HCT116 (cell line): ENCODE measurements around the gene CD2. TPM values are rescaled to one million over a fixed set of nuclear protein-coding genes. Genes with fewer than 3 reads are reported as not detected.

Source experiments
- ATAC-seq: fragments of 200-7000 bp; cut with Tn5 transposase; 2 replicates; pipeline ENCODE4 v1.9.1; 2020; ENCODE audit warnings: mild to moderate bottlenecking, moderate library complexity
- BruUV-seq: library from RNA; stranded (reverse); fragments of 400-500 nt; replicated peaks from 2 replicates; lab custom pipeline; 2021; lab: Mats Ljungman, UMichigan
- CTCF ChIA-PET: fragments of 300-600 bp; sonication (Branson Sonifier 250); formaldehyde crosslinking; loops from one replicate; lab custom pipeline; 2021; ENCODE audit warnings: antibody characterized with exemption; lab: Charles Lee
- POLR2A ChIA-PET: fragments of 300-600, 350-600 bp; sonication (Branson Sonifier 250); formaldehyde crosslinking; loops from one replicate; lab custom pipeline; 2021; ENCODE audit warnings: antibody characterized with exemption; lab: Charles Lee
- RAD21 ChIA-PET, 2 experiments: fragments of 300-600 bp; sonication (Branson Sonifier 250); formaldehyde crosslinking; loops; one replicate each; lab custom pipeline; 2023; ENCODE audit warnings: low total read pairs in 2 of 2; ENCODE audit not compliant: uncharacterized antibody in 2 of 2, unreplicated experiment in 2 of 2, low non-redundant PET in 1 of 2; lab: Charles Lee
- DNase-seq: peaks from one replicate; pipeline ENCODE4 v3.0.0-alpha.2; 2010; ENCODE audit warnings: low read depth, low spot score
- H2AFZ ChIP-seq: fragments of 200-600 bp; shearing (Covaris generic), sonication (generic); 2 replicates; pipeline ENCODE4 v1.6.1; 2017; ENCODE audit warnings: low read depth, mixed run types, mixed read lengths, antibody characterized with exemption, low read length; ENCODE audit not compliant: poor library complexity, severe bottlenecking
- H3K27ac ChIP-seq: 2 replicates; pipeline ENCODE4 v1.5.1; 2012; ENCODE audit warnings: low read depth, low read length
- H3K27me3 ChIP-seq: fragments of 200-600 bp; sonication (generic); 2 replicates; pipeline ENCODE4 v1.6.1; 2016; ENCODE audit warnings: mixed run types, low read length, mixed read lengths; ENCODE audit not compliant: insufficient read depth
- H3K36me3 ChIP-seq, 2 experiments: fragments of 200-500 bp in 1 of 2; fragments of 200-600 bp in 1 of 2; sonication (Bioruptor generic) in 1 of 2; sonication (generic) in 1 of 2; 2 replicates each; pipeline versions ENCODE4 v1.5.1 to v1.6.1; 2014 to 2016; ENCODE audit warnings: low read length in 2 of 2, inconsistent platforms in 1 of 2, mixed read lengths in 1 of 2, mixed run types in 1 of 2; ENCODE audit not compliant: insufficient read depth in 2 of 2, control insufficient read depth in 1 of 2
- H3K4me1 ChIP-seq, 2 experiments: fragments of 200-600 bp in 1 of 2; sonication (generic) in 1 of 2; 2 replicates each; pipeline versions ENCODE4 v1.5.1 to v1.6.1; 2012 to 2017; ENCODE audit warnings: low read length in 2 of 2, inconsistent platforms in 1 of 2, mild to moderate bottlenecking in 1 of 2, mixed read lengths in 1 of 2, mixed run types in 1 of 2, moderate library complexity in 1 of 2; ENCODE audit not compliant: insufficient read depth in 2 of 2, control insufficient read depth in 1 of 2
- H3K4me2 ChIP-seq: fragments of 200-600 bp; sonication (generic); 2 replicates; pipeline ENCODE4 v1.6.1; 2017; ENCODE audit warnings: mixed run types, low read length, mixed read lengths
- H3K4me3 ChIP-seq, 2 experiments: fragments of 200-600 bp in 1 of 2; sonication (generic) in 1 of 2; replicated peaks in 1 of 2; 2 replicates each; pipeline ENCODE4 v1.5.1; 2011 to 2016; ENCODE audit warnings: low read length in 2 of 2, control low read depth in 1 of 2, low read depth in 1 of 2, mild to moderate bottlenecking in 1 of 2, mixed read lengths in 1 of 2, mixed run types in 1 of 2
- H3K79me2 ChIP-seq: fragments of 200-600 bp; sonication (generic); 2 replicates; pipeline ENCODE4 v1.6.1; 2017; ENCODE audit warnings: mild to moderate bottlenecking, mixed run types, low read length, moderate library complexity, mixed read lengths; ENCODE audit not compliant: insufficient read depth
- H3K9ac ChIP-seq: fragments of 200-600 bp; sonication (generic); 2 replicates; pipeline ENCODE4 v1.6.1; 2016; ENCODE audit warnings: low read length, mixed read lengths
- H3K9me2 ChIP-seq: fragments of 200-600 bp; sonication (generic), shearing (Covaris generic); 2 replicates; pipeline ENCODE4 v1.6.1; 2017; ENCODE audit warnings: mixed run types, mild to moderate bottlenecking, moderate library complexity; ENCODE audit not compliant: insufficient read depth
- H3K9me3 ChIP-seq, 2 experiments: fragments of 200-500 bp in 1 of 2; fragments of 200-600 bp in 1 of 2; sonication (Bioruptor generic) in 1 of 2; sonication (generic) in 1 of 2; 2 replicates each; pipeline ENCODE4 v1.6.1; 2014 to 2017; ENCODE audit warnings: low read length in 2 of 2, mixed read lengths in 2 of 2, inconsistent platforms in 1 of 2, low read depth in 1 of 2, mild to moderate bottlenecking in 1 of 2, mixed run types in 1 of 2, moderate library complexity in 1 of 2; ENCODE audit not compliant: control insufficient read depth in 1 of 2, insufficient read depth in 1 of 2
- H4K20me1 ChIP-seq: fragments of 200-600 bp; sonication (generic), shearing (Covaris generic); 2 replicates; pipeline ENCODE4 v1.6.1; 2017; ENCODE audit warnings: mixed run types, mild to moderate bottlenecking, moderate library complexity; ENCODE audit not compliant: insufficient read depth
- CBX3 ChIP-seq: IDR thresholded peaks from 2 replicates; pipeline ENCODE4 v1.6.1; 2012; ENCODE audit warnings: low read depth
- CEBPB ChIP-seq: IDR thresholded peaks from 2 replicates; pipeline ENCODE4 v1.6.1; 2012; ENCODE audit warnings: low read depth
- EGR1 ChIP-seq: IDR thresholded peaks from 2 replicates; pipeline ENCODE4 v1.6.1; 2012; ENCODE audit warnings: low read depth
- EZH2phosphoT487 ChIP-seq: fragments of 200-600 bp; IDR thresholded peaks from 2 replicates; pipeline ENCODE4 v1.6.1; 2018; ENCODE audit warnings: antibody characterized with exemption, borderline replicate concordance
- FOSL1 ChIP-seq: IDR thresholded peaks from 2 replicates; pipeline ENCODE4 v1.6.1; 2012; ENCODE audit warnings: low read depth
- JUND ChIP-seq: IDR thresholded peaks from 2 replicates; pipeline ENCODE4 v1.6.1; 2012
- RAD21 ChIP-seq: IDR thresholded peaks from 2 replicates; pipeline ENCODE4 v1.6.1; 2012; ENCODE audit warnings: low read depth, mild to moderate bottlenecking
- SIN3A ChIP-seq: IDR thresholded peaks from 2 replicates; pipeline ENCODE4 v1.6.1; 2012; ENCODE audit warnings: low read depth
- SRF ChIP-seq: IDR thresholded peaks from 2 replicates; pipeline ENCODE4 v1.6.1; 2012; ENCODE audit warnings: low read depth
- TCF7L2 ChIP-seq: IDR thresholded peaks from 2 replicates; pipeline ENCODE4 v1.7.0; 2011; ENCODE audit warnings: borderline replicate concordance, inconsistent platforms; ENCODE audit not compliant: insufficient read depth, insufficient read length; ENCODE audit errors: extremely low read depth
- YY1 ChIP-seq: IDR thresholded peaks from 2 replicates; pipeline ENCODE4 v1.6.1; 2011; ENCODE audit warnings: low read length, low read depth, moderate library complexity, mild to moderate bottlenecking; ENCODE audit not compliant: insufficient replicate concordance; ENCODE audit errors: extremely low read depth
- ZFX ChIP-seq: fragments of 450-650 bp; IDR thresholded peaks from 2 replicates; pipeline ENCODE4 v1.6.1; 2017
- intact Hi-C: fragments of 100-400 bp; cut with micrococcal nuclease; formaldehyde crosslinking; loops from 2 replicates; pipeline ENCODE4 v1.10.0; 2022
- total RNA-seq: library from RNA; stranded (reverse); gene quantifications from one replicate; pipeline ENCODE4 v1.2.1, GENCODE V29; 2021; ENCODE audit not compliant: unreplicated experiment
- TF ChIP-seq, protein P1 (sequence below), 3 experiments: fragments of 200-600 bp in 1 of 3; sonication (generic) in 1 of 3; IDR thresholded peaks in 2 of 3; conservative IDR thresholded peaks in 1 of 3; 2 replicates each; pipeline ENCODE4 v1.5.1; 2012 to 2017; ENCODE audit warnings: low read depth in 2 of 3, low read length in 2 of 3, antibody characterized with exemption in 1 of 3, borderline replicate concordance in 1 of 3, control low read depth in 1 of 3, mild to moderate bottlenecking in 1 of 3, mixed read lengths in 1 of 3, mixed run types in 1 of 3, moderate library complexity in 1 of 3; ENCODE audit not compliant: insufficient read depth in 1 of 3
- TF ChIP-seq, protein P2 (sequence below): IDR thresholded peaks from 2 replicates; pipeline ENCODE4 v1.6.1; 2012
- TF ChIP-seq, protein P3 (sequence below): IDR thresholded peaks from 2 replicates; pipeline ENCODE4 v1.6.1; 2012; ENCODE audit warnings: low read depth
- TF ChIP-seq, protein P4 (sequence below): IDR thresholded peaks from 2 replicates; pipeline ENCODE4 v1.6.1; 2012

Gene CD2
- total RNA-seq, 1 experiment from 2014 or later, result 0.57 TPM

DNA sequence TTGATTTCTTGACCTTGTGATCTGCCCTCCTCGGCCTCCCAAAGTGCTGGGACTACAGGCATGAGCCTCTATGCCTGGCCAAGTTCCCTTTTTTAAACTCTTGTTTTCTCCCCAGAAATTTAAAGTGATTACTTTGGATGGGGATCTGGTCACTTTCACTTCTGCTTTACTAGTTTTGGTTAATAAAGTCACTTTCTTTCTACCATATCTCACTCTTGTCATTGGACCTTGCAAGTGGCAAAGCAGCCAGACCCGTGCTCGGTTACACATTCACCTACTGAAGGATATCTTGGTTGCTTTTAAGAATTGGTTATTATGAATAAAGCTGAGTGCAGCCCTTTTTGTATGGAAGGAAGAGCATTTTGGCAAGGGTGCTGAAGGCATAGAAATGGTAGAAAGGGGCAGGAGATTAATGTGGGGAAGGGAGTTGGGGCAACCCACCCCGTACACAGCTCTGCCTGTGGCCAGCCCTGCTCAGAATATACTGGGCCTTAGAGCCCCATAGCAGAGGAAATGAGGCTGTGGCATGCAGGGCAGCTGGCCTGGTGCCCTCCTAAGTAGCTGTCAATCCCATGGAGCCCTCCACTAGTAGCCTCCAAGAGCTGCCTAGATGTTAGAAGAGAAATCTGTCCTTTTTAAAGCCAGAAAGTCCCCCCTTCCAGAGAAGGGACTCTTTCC lies 40.7 kb downstream of the CD2 start:
- no peak overlapping the region for H2AFZ ChIP-seq
- no peaks in the 10 kb centered on the region for H4K20me1 ChIP-seq
- intact Hi-C loops, result no loop called here
- H3K4me1 ChIP-seq, result no peaks in the 10 kb centered on the region
- H3K9ac ChIP-seq, result no peak overlapping the region
- H3K36me3 ChIP-seq, result no peaks in the 10 kb centered on the region
- H3K9me2 ChIP-seq, result no peaks in the 10 kb centered on the region
- no peaks in the 10 kb centered on the region for H3K9me3 ChIP-seq
- no peak overlapping the region for H3K4me2 ChIP-seq
- H3K4me3 ChIP-seq, result no peak overlapping the region
- DNase-seq (no peak), ATAC-seq (no peak)
- RAD21 ChIA-PET, result no interaction called here
- no peak overlapping the region for H3K27ac ChIP-seq
- no peaks in the 10 kb centered on the region for H3K27me3 ChIP-seq
- TF ChIP-seq CEBPB (no peak), SIN3A (no peak), EGR1 (no peak), FOSL1 (no peak)
- TF ChIP-seq, protein P1, sequence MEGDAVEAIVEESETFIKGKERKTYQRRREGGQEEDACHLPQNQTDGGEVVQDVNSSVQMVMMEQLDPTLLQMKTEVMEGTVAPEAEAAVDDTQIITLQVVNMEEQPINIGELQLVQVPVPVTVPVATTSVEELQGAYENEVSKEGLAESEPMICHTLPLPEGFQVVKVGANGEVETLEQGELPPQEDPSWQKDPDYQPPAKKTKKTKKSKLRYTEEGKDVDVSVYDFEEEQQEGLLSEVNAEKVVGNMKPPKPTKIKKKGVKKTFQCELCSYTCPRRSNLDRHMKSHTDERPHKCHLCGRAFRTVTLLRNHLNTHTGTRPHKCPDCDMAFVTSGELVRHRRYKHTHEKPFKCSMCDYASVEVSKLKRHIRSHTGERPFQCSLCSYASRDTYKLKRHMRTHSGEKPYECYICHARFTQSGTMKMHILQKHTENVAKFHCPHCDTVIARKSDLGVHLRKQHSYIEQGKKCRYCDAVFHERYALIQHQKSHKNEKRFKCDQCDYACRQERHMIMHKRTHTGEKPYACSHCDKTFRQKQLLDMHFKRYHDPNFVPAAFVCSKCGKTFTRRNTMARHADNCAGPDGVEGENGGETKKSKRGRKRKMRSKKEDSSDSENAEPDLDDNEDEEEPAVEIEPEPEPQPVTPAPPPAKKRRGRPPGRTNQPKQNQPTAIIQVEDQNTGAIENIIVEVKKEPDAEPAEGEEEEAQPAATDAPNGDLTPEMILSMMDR (IDR thresholded peaks at IDR 0.05 in 2 of 3, conservative IDR thresholded peaks at IDR 0.05 in 1 of 3; ENCODE audit: borderline replicate concordance in 1 of 3, insufficient read depth in 1 of 3, low read depth in 2 of 3, low read length in 2 of 3), result no peak
- H3K79me2 ChIP-seq, result no peaks in the 10 kb centered on the region
- CTCF ChIA-PET, result no interaction called here
- POLR2A ChIA-PET, result no interaction called here
- BruUV-seq, result no TSS peak

DNA sequence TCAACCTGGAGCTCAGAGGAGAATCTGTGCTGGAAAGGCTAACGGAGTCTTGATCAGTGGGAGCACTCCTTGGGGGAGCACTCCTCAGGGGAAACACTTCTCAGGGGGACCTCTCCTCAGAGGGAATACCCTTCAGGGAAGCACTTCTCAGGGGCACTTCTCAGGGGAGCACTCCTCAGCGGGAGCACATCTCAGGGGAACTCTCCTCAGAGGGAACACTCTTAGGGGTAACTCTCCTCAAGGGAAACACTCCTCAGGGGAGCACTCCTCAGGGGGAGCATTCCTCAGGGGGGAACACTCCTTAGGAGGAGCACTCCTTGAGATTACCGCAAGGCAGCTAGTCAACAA lies 41.2 kb downstream of the CD2 start:
- no peak for DNase-seq
- H3K4me1 ChIP-seq, result no peaks in the 10 kb centered on the region
- no peak for TF ChIP-seq ZFX
- TF ChIP-seq, protein P2, sequence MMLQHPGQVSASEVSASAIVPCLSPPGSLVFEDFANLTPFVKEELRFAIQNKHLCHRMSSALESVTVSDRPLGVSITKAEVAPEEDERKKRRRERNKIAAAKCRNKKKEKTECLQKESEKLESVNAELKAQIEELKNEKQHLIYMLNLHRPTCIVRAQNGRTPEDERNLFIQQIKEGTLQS, result no peak
- no peak for TF ChIP-seq SIN3A
- TF ChIP-seq, protein P3, sequence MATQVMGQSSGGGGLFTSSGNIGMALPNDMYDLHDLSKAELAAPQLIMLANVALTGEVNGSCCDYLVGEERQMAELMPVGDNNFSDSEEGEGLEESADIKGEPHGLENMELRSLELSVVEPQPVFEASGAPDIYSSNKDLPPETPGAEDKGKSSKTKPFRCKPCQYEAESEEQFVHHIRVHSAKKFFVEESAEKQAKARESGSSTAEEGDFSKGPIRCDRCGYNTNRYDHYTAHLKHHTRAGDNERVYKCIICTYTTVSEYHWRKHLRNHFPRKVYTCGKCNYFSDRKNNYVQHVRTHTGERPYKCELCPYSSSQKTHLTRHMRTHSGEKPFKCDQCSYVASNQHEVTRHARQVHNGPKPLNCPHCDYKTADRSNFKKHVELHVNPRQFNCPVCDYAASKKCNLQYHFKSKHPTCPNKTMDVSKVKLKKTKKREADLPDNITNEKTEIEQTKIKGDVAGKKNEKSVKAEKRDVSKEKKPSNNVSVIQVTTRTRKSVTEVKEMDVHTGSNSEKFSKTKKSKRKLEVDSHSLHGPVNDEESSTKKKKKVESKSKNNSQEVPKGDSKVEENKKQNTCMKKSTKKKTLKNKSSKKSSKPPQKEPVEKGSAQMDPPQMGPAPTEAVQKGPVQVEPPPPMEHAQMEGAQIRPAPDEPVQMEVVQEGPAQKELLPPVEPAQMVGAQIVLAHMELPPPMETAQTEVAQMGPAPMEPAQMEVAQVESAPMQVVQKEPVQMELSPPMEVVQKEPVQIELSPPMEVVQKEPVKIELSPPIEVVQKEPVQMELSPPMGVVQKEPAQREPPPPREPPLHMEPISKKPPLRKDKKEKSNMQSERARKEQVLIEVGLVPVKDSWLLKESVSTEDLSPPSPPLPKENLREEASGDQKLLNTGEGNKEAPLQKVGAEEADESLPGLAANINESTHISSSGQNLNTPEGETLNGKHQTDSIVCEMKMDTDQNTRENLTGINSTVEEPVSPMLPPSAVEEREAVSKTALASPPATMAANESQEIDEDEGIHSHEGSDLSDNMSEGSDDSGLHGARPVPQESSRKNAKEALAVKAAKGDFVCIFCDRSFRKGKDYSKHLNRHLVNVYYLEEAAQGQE, result no peak
- TF ChIP-seq YY1, result no peak
- TF ChIP-seq CBX3, result no peak
- no peak for TF ChIP-seq TCF7L2
- TF ChIP-seq SRF, result no peak
- TF ChIP-seq, protein P4, sequence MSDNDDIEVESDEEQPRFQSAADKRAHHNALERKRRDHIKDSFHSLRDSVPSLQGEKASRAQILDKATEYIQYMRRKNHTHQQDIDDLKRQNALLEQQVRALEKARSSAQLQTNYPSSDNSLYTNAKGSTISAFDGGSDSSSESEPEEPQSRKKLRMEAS, result no peak
- TF ChIP-seq CEBPB, result no peak
- no peak for TF ChIP-seq RAD21
- no peak for TF ChIP-seq FOSL1
- no peak for TF ChIP-seq JUND
- no peak for TF ChIP-seq EZH2phosphoT487

More for the DNA sequence above, 41.2 kb downstream of the CD2 start:
- Histone ChIP-seq H3K4me2 (no peak overlapping the region), H3K27me3 (no peaks in the 10 kb centered on the region), H3K9ac (no peak overlapping the region), H2AFZ (no peak overlapping the region), H3K79me2 (no peaks in the 10 kb centered on the region), H3K36me3 (no peaks in the 10 kb centered on the region), H3K9me2 (no peaks in the 10 kb centered on the region), H4K20me1 (no peaks in the 10 kb centered on the region), H3K27ac (no peak overlapping the region), H3K9me3 (no peaks in the 10 kb centered on the region), H3K4me3 (no peak overlapping the region)
- ChIA-PET POLR2A (no interaction called here), CTCF (no interaction called here), RAD21 (no interaction called here)
- BruUV-seq, result no TSS peak
- intact Hi-C loops, result no loop called here
- ATAC-seq, result no peak
